Fibroblast of the aortic adventitia (primary cell): Measurements from ENCODE around the gene PFKM. TPM values are rescaled to one million over a fixed set of nuclear protein-coding genes. Genes with fewer than 3 reads are reported as not detected.

Experiments used
- DNase-seq: peaks from one replicate; pipeline ENCODE4 v3.0.0-alpha.2; 2010; ENCODE audit warnings: low read depth
- H3K4me3 ChIP-seq: 2 replicates; pipeline ENCODE4 v1.5.1; 2011; ENCODE audit warnings: low read depth, mild to moderate bottlenecking, control low read depth, low read length, moderate library complexity
- total RNA-seq: library from RNA; depleted of rRNA; stranded (reverse); fragments of >200 nt; gene quantifications from 2 replicates; pipeline ENCODE4 v1.2.3, GENCODE V29; 2012; ENCODE audit warnings: low replicate concordance
- TF ChIP-seq, protein P1 (sequence below): IDR thresholded peaks from 2 replicates; pipeline ENCODE4 v1.5.1; 2011; ENCODE audit warnings: mild to moderate bottlenecking, low read length, control low read depth, inconsistent platforms; ENCODE audit not compliant: insufficient read depth

The PFKM gene
- total RNA-seq, 1 donor: 50.5 TPM

DNA sequence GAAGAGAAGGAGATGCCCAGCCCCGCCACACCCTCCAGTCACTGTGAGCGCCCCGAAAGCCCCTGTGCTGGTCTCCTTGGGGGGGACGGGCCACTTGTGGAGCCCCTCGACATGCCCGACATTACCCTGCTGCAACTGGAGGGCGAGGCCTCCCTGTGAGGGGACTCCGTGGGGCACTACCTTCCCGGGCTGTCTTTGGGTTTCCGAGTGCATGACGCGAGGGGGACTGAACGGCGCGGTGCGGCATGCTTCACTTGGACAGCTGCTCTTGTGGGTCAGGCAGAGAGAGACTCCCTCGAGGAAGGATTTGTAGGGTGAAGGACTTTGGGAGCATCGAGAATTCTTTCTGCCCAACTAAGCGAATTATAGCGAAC, 65.4 kb downstream of the PFKM start:
- H3K4me3 ChIP-seq: no peak overlapping the region
- no peak for DNase-seq

DNA sequence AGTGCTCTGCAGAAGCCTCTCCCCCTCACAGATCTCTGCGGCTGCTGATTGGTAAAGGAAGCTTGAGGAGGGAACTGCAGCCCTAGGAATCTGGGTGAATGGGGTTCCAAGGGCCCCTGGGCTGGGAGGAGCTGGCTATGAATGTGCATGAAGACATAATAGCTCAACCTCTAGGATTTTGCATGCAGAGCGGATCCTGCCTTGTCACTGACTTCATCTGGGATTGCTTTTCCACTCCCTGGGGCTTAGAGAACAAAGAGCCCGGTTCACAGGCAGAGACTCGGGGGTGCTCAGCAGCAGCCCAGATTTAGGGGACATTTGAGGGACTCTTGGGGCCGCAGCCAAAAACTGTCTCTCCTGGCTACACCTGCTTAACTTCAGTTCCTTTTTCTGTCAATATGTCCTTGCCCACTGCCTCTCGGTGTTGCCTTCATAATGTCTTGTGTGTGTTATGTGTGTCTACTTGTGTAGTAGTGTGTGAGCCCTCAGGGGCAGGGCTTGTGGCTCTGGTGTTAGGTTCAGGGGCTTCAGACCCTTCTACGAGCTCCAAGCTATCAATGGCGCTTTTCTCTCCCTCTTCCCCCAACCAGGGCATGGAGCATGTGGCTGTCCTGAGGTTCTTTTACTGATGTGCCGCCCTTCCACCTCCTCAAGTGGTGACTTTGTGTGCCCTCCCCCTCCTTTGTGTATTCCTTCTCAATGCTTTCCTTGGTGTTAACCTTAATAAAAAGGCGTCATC, 66.2 kb downstream of the PFKM start:
- TF ChIP-seq, protein P1, sequence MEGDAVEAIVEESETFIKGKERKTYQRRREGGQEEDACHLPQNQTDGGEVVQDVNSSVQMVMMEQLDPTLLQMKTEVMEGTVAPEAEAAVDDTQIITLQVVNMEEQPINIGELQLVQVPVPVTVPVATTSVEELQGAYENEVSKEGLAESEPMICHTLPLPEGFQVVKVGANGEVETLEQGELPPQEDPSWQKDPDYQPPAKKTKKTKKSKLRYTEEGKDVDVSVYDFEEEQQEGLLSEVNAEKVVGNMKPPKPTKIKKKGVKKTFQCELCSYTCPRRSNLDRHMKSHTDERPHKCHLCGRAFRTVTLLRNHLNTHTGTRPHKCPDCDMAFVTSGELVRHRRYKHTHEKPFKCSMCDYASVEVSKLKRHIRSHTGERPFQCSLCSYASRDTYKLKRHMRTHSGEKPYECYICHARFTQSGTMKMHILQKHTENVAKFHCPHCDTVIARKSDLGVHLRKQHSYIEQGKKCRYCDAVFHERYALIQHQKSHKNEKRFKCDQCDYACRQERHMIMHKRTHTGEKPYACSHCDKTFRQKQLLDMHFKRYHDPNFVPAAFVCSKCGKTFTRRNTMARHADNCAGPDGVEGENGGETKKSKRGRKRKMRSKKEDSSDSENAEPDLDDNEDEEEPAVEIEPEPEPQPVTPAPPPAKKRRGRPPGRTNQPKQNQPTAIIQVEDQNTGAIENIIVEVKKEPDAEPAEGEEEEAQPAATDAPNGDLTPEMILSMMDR: no peak
- no peak for DNase-seq
- no peak overlapping the region for H3K4me3 ChIP-seq

More for the DNA sequence above, 65.4 kb downstream of the PFKM start:
- TF ChIP-seq, protein P1: no peak

DNA sequence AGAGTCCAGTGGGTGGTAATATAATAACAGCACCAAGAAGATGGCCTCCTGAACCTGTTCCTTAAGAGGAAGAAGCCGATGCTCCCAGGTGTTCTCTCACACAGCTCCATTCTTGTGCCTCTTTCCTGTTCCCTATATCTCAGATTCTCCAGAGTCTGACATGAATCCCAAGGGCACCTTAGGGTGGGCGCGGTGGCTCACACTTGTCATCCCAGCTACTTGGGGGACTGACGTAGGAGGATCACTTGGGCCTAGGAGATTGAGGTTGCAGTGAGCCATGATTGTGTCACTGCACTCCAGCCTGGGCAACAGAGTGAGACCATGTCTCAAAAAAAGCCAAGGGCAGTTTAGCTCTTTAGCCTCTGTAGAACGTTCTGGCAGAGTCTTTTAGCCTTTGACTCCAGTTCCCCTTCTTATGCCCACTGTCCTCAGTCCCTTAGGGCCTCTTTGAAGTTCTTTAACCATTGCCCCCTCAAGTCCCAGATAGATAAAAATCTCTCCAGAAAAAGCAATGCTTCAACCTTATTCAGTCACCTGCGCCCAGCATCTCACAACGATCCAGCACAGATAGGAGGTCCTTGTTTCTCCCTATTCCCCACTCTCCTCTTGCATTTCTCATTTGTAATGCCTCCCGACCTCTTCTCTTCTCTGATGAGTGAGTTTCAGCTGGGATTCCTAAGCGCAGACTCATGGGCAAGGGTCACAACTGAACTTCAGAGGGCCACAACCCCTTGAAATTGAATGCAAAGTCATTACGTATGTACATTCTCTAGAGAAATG, 68.9 kb downstream of the PFKM start:
- TF ChIP-seq, protein P1: no peak
- no peak for DNase-seq
- no peak overlapping the region for H3K4me3 ChIP-seq

DNA sequence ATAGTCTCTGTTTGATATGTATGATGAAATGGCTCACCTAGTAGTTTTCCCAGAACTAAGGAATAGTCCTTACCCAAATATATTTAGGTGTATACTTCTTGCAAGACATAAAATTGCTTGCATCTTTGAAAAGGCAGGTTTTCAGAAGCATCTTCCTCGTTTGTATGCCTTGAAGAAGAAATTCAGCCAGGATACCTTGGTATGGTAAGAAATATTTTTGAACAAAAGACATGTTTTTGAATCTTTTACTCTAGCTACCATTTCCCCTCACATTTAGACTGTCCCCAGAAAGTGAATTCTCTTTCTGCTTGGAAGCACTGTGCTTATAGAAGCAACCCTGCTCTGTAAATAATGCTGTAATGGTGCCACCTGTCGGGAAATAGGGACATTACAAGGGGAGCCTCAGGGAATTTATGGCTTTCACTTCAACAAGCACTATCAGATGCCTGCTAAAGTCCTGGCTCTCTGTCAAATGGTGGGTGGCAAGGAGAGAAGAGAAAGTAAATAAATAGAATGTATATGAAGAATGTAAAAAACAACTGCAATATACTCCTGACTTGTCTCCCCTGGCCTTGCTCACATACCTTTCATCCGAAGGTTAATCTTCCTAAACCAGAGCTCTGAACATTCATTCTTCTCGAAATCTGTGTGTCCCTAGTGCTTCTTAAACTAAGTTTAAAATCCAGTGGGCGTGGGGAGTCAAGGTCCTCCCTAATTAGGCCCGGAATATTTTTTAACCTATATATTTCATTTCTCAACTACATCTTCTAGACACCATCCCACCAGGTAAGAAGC, 70.4 kb downstream of the PFKM start:
- TF ChIP-seq, protein P1: peak; percentile 91
- no peak overlapping the region for H3K4me3 ChIP-seq
- DNase-seq: peak; percentile 79

DNA sequence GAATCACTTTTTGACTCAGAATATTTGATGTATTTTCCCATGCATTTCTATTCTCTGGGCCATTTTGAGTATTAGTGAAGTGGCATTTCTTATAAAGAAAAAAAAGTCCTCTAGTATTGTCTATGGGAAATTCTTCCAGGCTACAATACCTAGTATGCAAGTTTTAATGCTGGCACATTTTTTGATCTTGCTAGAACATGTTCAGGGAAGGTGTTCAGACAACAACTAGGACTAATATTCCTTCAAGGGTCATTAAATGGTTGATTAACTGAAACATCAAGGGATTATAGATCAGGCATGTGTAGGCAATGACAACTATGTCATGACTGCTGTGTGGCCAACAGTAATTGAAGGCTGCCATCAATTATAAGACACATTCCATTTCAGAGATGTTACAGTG, 71.9 kb downstream of the PFKM start:
- TF ChIP-seq, protein P1: no peak
- DNase-seq: no peak
- no peak overlapping the region for H3K4me3 ChIP-seq

DNA sequence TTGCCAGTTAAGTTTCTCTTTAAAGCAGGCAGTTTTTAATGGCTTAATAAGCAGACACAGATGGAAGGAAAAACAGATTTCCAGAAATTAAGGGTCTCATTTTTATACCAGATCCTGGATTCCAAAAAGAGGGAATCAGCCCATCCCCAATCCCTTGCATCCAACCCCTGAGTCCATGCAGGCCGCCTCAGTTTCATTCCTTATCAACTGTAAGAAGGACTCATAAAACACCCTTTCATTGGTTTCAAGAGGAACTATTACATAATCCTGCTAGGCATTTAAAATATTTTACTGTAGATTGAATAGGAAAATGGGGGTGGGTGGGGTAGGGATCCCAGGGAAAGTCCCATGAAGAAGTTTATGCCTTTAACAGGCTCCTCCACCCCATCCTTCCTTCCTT, 73.7 kb downstream of the PFKM start:
- DNase-seq: no peak
- H3K4me3 ChIP-seq: no peak overlapping the region
- TF ChIP-seq, protein P1: no peak
